CD14-positive monocyte (primary cell): ENCODE measurements around the gene MYL11. TPM values are rescaled to one million over a fixed set of nuclear protein-coding genes. Genes with fewer than 3 reads are reported as not detected.

Experiments
- DNase-seq, 3 donors: peaks; one replicate each; pipeline ENCODE4 v3.0.0-alpha.2; 2011 to 2022
- H2AFZ ChIP-seq: 2 replicates; pipeline ENCODE4 v1.6.0; 2012; ENCODE audit warnings: mild to moderate bottlenecking, low read depth, low read length, inconsistent platforms; ENCODE audit not compliant: insufficient read depth, poor library complexity, severe bottlenecking
- H3K27ac ChIP-seq, 2 donors: 1 replicate in 1 of 2; 2 replicates in 1 of 2; pipeline ENCODE4 v1.5.1; 2012 to 2013; ENCODE audit warnings: low read length in 2 of 2, control low read depth in 1 of 2, inconsistent platforms in 1 of 2, low read depth in 1 of 2, mild to moderate bottlenecking in 1 of 2
- H3K27me3 ChIP-seq, 2 donors: one replicate each; pipeline versions ENCODE4 v1.6.0 to v1.6.1; 2011 to 2013; ENCODE audit warnings: low read length in 2 of 2; ENCODE audit not compliant: control insufficient read depth in 2 of 2, insufficient read depth in 2 of 2
- H3K36me3 ChIP-seq, 2 donors: replicated peaks in 1 of 2; 1 replicate in 1 of 2; 2 replicates in 1 of 2; pipeline versions ENCODE4 v1.5.1 to v1.6.1; 2012 to 2013; ENCODE audit warnings: low read length in 2 of 2, control low read depth in 1 of 2, inconsistent platforms in 1 of 2, mild to moderate bottlenecking in 1 of 2; ENCODE audit not compliant: insufficient read depth in 2 of 2, control insufficient read depth in 1 of 2
- H3K4me1 ChIP-seq, 2 donors: 1 replicate in 1 of 2; 2 replicates in 1 of 2; pipeline versions ENCODE4 v1.5.1 to v1.6.1; 2012 to 2013; ENCODE audit warnings: low read length in 2 of 2, control low read depth in 1 of 2, inconsistent platforms in 1 of 2, mild to moderate bottlenecking in 1 of 2, moderate library complexity in 1 of 2; ENCODE audit not compliant: insufficient read depth in 2 of 2, control insufficient read depth in 1 of 2
- H3K4me2 ChIP-seq: replicated peaks from 2 replicates; pipeline ENCODE3; 2012; ENCODE audit warnings: low read length, moderate library complexity, mild to moderate bottlenecking; ENCODE audit not compliant: poor library complexity, severe bottlenecking; ENCODE audit errors: extremely low read depth
- H3K4me3 ChIP-seq, 3 experiments: fragments of 200-600 bp in 1 of 3; sonication (generic) in 1 of 3; replicated peaks in 1 of 3; 1 replicate in 2 of 3; 2 replicates in 1 of 3; pipeline ENCODE4 v1.5.1; 2011 to 2013; ENCODE audit warnings: low read length in 3 of 3, mild to moderate bottlenecking in 3 of 3, control low read depth in 2 of 3, low read depth in 2 of 3, inconsistent platforms in 1 of 3, moderate library complexity in 1 of 3
- H3K79me2 ChIP-seq: 2 replicates; pipeline ENCODE4 v1.6.0; 2012; ENCODE audit warnings: mild to moderate bottlenecking, control low read depth, inconsistent platforms, low read length, moderate library complexity; ENCODE audit not compliant: insufficient read depth
- H3K9ac ChIP-seq: 2 replicates; pipeline ENCODE4 v1.6.0; 2017; ENCODE audit warnings: low read length, mild to moderate bottlenecking; ENCODE audit not compliant: insufficient read depth, poor library complexity, severe bottlenecking
- H3K9me3 ChIP-seq, 2 donors: replicated peaks in 1 of 2; 1 replicate in 1 of 2; 2 replicates in 1 of 2; pipeline versions ENCODE4 v1.5.1 to v1.6.1; 2012 to 2013; ENCODE audit warnings: low read length in 2 of 2, control low read depth in 1 of 2; ENCODE audit not compliant: control insufficient read depth in 1 of 2, insufficient read depth in 1 of 2
- H4K20me1 ChIP-seq: 2 replicates; pipeline ENCODE4 v1.6.0; 2012; ENCODE audit warnings: mild to moderate bottlenecking, low read length, control low read depth, moderate library complexity; ENCODE audit not compliant: insufficient read depth
- H3K27ac Mint-ChIP-seq, 7 donors: one replicate each; pipeline ENCODE4 v1.8.0; 2020; ENCODE audit warnings: mild to moderate bottlenecking in 7 of 7, mixed read lengths in 7 of 7, moderate library complexity in 6 of 7, inconsistent platforms in 2 of 7
- H3K27me3 Mint-ChIP-seq, 3 donors: one replicate each; pipeline ENCODE4 v1.8.0; 2021 to 2022; ENCODE audit warnings: low read depth in 3 of 3, mild to moderate bottlenecking in 3 of 3, mixed read lengths in 3 of 3, moderate library complexity in 3 of 3, inconsistent platforms in 1 of 3
- H3K36me3 Mint-ChIP-seq, 2 donors: one replicate each; pipeline ENCODE4 v1.8.0; 2020; ENCODE audit warnings: mixed read lengths in 2 of 2, inconsistent platforms in 1 of 2, mild to moderate bottlenecking in 1 of 2
- H3K4me1 Mint-ChIP-seq: one replicate; pipeline ENCODE4 v1.8.0; 2020; ENCODE audit warnings: mild to moderate bottlenecking, mixed read lengths
- H3K4me3 Mint-ChIP-seq, 2 donors: one replicate each; pipeline ENCODE4 v1.8.0; 2020; ENCODE audit warnings: mild to moderate bottlenecking in 2 of 2, mixed read lengths in 2 of 2, moderate library complexity in 1 of 2
- H3K9me3 Mint-ChIP-seq, 7 donors: one replicate each; pipeline ENCODE4 v1.8.0; 2020 to 2022; ENCODE audit warnings: mixed read lengths in 7 of 7, mild to moderate bottlenecking in 6 of 7, moderate library complexity in 6 of 7, inconsistent platforms in 2 of 7
- CTCF ChIP-seq: fragments of 200-600 bp; IDR thresholded peaks from one replicate; pipeline ENCODE4 v1.8.0; 2022; ENCODE audit warnings: antibody characterized with exemption, mild to moderate bottlenecking
- WGBS: methylation state at CpG from one replicate; pipeline ENCODE4 v1.1.5; 2013; ENCODE audit warnings: missing lambda C conversion rate; ENCODE audit not compliant: insufficient coverage; 5-methylcytosine and 5-hydroxymethylcytosine counted together
- intact Hi-C, 2 donors: fragments of 100-400 bp; cut with micrococcal nuclease; formaldehyde crosslinking; loops; one replicate each; pipeline versions ENCODE4 v1.15.0 to v1.15.1; 2023
- polyA plus RNA-seq, 3 donors: library from polyadenylated mRNA; depleted of rRNA in 1 of 3; unstranded in 2 of 3; stranded (reverse) in 1 of 3; fragments of 300-500 nt in 2 of 3; fragments of >200 nt in 1 of 3; fragmentation: Illumina TruSeq in 2 of 3; gene quantifications; 1 replicate in 2 of 3; 2 replicates in 1 of 3; pipeline ENCODE4 v1.2.3, GENCODE V29; 2012 to 2021

MYL11 gene
- polyA plus RNA-seq, 3 donors = 1.6 to 1.9 TPM; not detected in 1

GRCh38 chr16:30409125-30410060, 34.8 kb downstream of the MYL11 start:
- Histone ChIP-seq H4K20me1 (no peaks in the 10 kb centered on the region), H3K4me2 (no peak overlapping the region)

More at GRCh38 chr16:30409125-30410060, 34.8 kb downstream of the MYL11 start:
- Mint-ChIP-seq H3K27ac (peak overlapping the region in 3 of 7 donors; percentile 54 to 74 (median 71)), H3K4me3 (no peak overlapping the region), H3K27me3 (peaks cover 0 to 3% (median 0%) of the 10 kb centered on the region in 3 donors), H3K4me1 (peaks cover 21% of the 10 kb centered on the region), H3K36me3 (peaks cover 7 to 10% of the 10 kb centered on the region in 2 donors), H3K9me3 (peaks cover 0 to 2% (median 0%) of the 10 kb centered on the region in 7 donors)
- no peaks in the 10 kb centered on the region for H3K27me3 ChIP-seq
- peaks cover 0 to 9% of the 10 kb centered on the region in 2 donors for H3K36me3 ChIP-seq
- H3K27ac ChIP-seq = peak overlapping the region in 1 of 2 donors; percentile 1
- no peak overlapping the region for H3K4me3 ChIP-seq
- peaks cover 17 to 30% of the 10 kb centered on the region in 2 donors for H3K4me1 ChIP-seq
- H2AFZ ChIP-seq = peak overlapping the region; percentile 39
- no peaks in the 10 kb centered on the region for H3K79me2 ChIP-seq
- TF ChIP-seq CTCF = peak; percentile 92
- intact Hi-C loops = loop anchor here (2.0 to 10.0 kb wide), 3 partner anchors 39 to 72 kb away; partner anchors contain the start of genes CD2BP2 (in 1 of the 2) and TBC1D10B (in 1 of the 2)
- H3K9ac ChIP-seq = no peak overlapping the region
- peak; percentile 82 to 85 (median 82) for DNase-seq
- H3K9me3 ChIP-seq = no peaks in the 10 kb centered on the region
- 33% methylated on average over 9 of the region's 15 CpGs for WGBS
